HEK293T (cell line): ENCODE measurements around the gene ACBD4.
"Not testable (repeated sequence)": the region's sequence is repeated elsewhere in the genome, so short reads cannot be mapped to it uniquely, and the experiment has no call there.

ENCODE experiments used
- CTCF ChIA-PET: fragments of 350-600 bp; formaldehyde crosslinking; extraction: SDS; loops from one replicate; lab custom pipeline; 2021; ENCODE audit warnings: antibody characterized with exemption, inconsistent platforms; lab: Yijun Ruan, JAX
- POLR2A ChIA-PET: fragments of 350-600 bp; formaldehyde crosslinking; extraction: SDS; loops from one replicate; lab custom pipeline; 2020; ENCODE audit warnings: antibody characterized with exemption, inconsistent platforms; lab: Yijun Ruan, JAX
- DNase-seq: peaks from one replicate; pipeline ENCODE4 v3.0.0; 2012; ENCODE audit warnings: mixed read lengths; ENCODE audit errors: extremely low spot score
- ARNT ChIP-seq: fragments of 450-650 bp; IDR thresholded peaks from 2 replicates; pipeline ENCODE4 v1.6.1; 2017; ENCODE audit warnings: mild to moderate bottlenecking
- BHLHE40 ChIP-seq: fragments of 450-650 bp; IDR thresholded peaks from 2 replicates; pipeline ENCODE4 v1.6.1; 2016; ENCODE audit warnings: mild to moderate bottlenecking, moderate library complexity, borderline replicate concordance
- CTBP1 ChIP-seq: fragments of 450-650 bp; IDR thresholded peaks from 2 replicates; pipeline ENCODE4 v1.6.1; 2016; ENCODE audit warnings: borderline replicate concordance
- ELF4 ChIP-seq: fragments of 450-650 bp; IDR thresholded peaks from 2 replicates; pipeline ENCODE4 v1.6.1; 2017; ENCODE audit warnings: antibody characterized with exemption
- FOXA1 ChIP-seq: fragments of 450-650 bp; IDR thresholded peaks from 2 replicates; pipeline ENCODE4 v1.6.1; 2016; ENCODE audit warnings: mild to moderate bottlenecking
- FOXK2 ChIP-seq: fragments of 450-650 bp; IDR thresholded peaks from 2 replicates; pipeline ENCODE4 v1.6.1; 2016; ENCODE audit warnings: mild to moderate bottlenecking
- FOXM1 ChIP-seq: fragments of 450-650 bp; IDR thresholded peaks from 2 replicates; pipeline ENCODE4 v1.6.1; 2017; ENCODE audit warnings: mild to moderate bottlenecking, borderline replicate concordance
- HDGF ChIP-seq: fragments of 450-650 bp; IDR thresholded peaks from 2 replicates; pipeline ENCODE4 v1.6.1; 2017; ENCODE audit warnings: antibody characterized with exemption, borderline replicate concordance
- L3MBTL2 ChIP-seq: fragments of 450-650 bp; conservative IDR thresholded peaks from 2 replicates; pipeline ENCODE4 v1.6.1; 2016; ENCODE audit warnings: mild to moderate bottlenecking
- LEF1 ChIP-seq: fragments of 450-650 bp; IDR thresholded peaks from 2 replicates; pipeline ENCODE4 v1.6.1; 2017; ENCODE audit warnings: mild to moderate bottlenecking, borderline replicate concordance
- NFRKB ChIP-seq: fragments of 450-650 bp; IDR thresholded peaks from 2 replicates; pipeline ENCODE4 v1.6.1; 2016; ENCODE audit warnings: mild to moderate bottlenecking, moderate library complexity
- SP1 ChIP-seq: fragments of 450-650 bp; IDR thresholded peaks from 2 replicates; pipeline ENCODE4 v1.6.1; 2017
- SUZ12 ChIP-seq: fragments of 450-650 bp; IDR thresholded peaks from 2 replicates; pipeline ENCODE4 v1.6.1; 2016; ENCODE audit warnings: mild to moderate bottlenecking
- TARDBP ChIP-seq: fragments of 450-650 bp; IDR thresholded peaks from 2 replicates; pipeline ENCODE4 v1.6.1; 2016
- ZNF384 ChIP-seq: fragments of 450-650 bp; IDR thresholded peaks from 2 replicates; pipeline ENCODE4 v1.6.1; 2016
- TF ChIP-seq, protein P1 (sequence below): fragments of 450-650 bp; IDR thresholded peaks from 2 replicates; pipeline ENCODE4 v1.6.1; 2016

Gene ACBD4

DNA sequence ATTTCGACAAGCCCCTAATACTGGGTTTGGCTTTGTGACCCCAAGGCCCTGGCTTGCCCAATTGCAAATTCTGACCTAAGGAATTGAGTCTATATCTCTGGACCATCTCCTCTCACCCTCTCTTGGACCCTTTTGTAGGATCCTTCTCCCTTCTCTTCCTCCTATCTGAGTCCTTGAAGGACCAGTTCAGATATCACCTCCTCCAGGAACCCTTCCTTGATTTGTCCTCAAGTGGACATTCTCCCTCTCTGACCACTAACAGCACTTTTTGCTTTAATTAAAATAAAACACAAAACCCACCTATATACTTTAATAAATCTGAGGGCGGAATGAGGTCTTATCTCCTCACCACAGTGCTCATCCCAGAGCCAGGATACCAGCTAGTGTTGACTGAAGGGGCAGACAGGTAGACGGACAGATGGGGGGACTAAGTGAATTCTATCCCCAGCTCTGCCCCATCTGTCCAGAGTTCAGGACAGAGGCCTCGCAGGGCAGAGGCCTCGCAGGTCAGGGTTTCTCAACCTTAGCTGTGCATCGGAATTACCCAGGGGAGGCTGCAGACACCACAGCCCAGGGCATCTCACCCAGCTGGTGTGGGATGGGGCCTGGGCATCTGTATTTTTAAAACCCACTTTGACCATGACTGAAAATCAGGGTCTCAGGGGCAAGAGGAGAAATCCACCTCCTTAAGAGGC is 12.3 kb upstream of the ACBD4 start:
- no peak for DNase-seq
- POLR2A ChIA-PET, result no interaction called here
- CTCF ChIA-PET, result interaction anchor here (0.8 to 1.4 kb wide), 2 partner anchors 24 to 38 kb away, joined by 3 to 5 read pairs; no protein-coding TSS in a partner anchor
- TF ChIP-seq FOXA1, result no peak
- TF ChIP-seq FOXK2, result no peak
- no peak for TF ChIP-seq L3MBTL2
- no peak for TF ChIP-seq BHLHE40
- no peak for TF ChIP-seq LEF1
- no peak for TF ChIP-seq SP1
- TF ChIP-seq ARNT, result no peak
- no peak for TF ChIP-seq SUZ12
- TF ChIP-seq NFRKB, result no peak
- TF ChIP-seq ZNF384, result no peak
- TF ChIP-seq CTBP1, result no peak
- no peak for TF ChIP-seq FOXM1
- TF ChIP-seq, protein P1, sequence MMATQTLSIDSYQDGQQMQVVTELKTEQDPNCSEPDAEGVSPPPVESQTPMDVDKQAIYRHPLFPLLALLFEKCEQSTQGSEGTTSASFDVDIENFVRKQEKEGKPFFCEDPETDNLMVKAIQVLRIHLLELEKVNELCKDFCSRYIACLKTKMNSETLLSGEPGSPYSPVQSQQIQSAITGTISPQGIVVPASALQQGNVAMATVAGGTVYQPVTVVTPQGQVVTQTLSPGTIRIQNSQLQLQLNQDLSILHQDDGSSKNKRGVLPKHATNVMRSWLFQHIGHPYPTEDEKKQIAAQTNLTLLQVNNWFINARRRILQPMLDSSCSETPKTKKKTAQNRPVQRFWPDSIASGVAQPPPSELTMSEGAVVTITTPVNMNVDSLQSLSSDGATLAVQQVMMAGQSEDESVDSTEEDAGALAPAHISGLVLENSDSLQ, result no peak
- no peak for TF ChIP-seq TARDBP
- TF ChIP-seq HDGF, result no peak

DNA sequence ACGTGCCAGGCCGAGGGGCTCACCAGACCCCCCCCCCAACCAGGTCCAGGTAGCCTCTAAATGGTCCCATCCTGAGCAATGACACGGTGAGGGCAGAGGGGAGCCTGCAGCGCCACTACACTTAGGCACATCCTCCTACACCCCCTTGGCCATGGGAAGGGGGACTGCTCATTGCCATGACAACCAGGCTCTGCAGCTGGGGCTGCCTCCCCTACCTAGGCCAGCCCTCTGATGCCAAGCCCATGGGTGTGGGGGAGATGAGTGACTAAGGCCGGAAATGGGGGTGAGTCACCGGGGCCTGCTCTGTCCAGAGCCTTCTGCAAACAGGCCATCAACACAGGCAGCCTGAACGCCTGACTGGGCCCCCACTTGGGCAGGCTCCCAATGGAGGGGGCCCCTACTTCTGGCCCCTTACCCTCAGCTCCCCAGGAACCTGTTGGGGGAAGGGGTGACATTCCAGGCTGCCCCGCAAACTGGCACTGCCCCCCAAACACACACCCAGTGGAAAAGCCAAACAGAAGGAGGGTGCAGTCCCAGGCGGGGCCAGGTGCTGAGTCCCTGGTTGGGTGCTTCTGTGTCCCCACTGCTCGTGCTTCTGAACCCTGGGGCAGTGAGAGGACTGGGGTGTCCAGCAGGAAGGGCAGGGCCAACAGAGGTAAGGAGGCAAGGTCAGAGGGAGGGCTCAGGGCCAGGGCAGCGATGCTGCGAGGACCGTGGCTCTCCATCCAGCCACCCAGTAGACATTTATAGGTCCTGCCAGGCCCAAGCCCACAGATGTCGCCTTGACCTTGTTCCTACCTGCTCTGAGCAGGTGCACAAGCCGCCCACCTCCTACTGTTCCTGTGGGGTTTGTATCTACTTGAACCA is 11.3 kb upstream of the ACBD4 start:
- POLR2A ChIA-PET, result interaction anchor here (0.8 kb wide), 1 partner anchor 73 kb away, joined by 3 read pairs; no protein-coding TSS in a partner anchor
- TF ChIP-seq ELF4 (no peak), SUZ12 (no peak)
- DNase-seq, result no peak
- CTCF ChIA-PET, result interaction anchor here (1.4 kb wide), 1 partner anchor 25 kb away, joined by 5 read pairs; no protein-coding TSS in a partner anchor

DNA sequence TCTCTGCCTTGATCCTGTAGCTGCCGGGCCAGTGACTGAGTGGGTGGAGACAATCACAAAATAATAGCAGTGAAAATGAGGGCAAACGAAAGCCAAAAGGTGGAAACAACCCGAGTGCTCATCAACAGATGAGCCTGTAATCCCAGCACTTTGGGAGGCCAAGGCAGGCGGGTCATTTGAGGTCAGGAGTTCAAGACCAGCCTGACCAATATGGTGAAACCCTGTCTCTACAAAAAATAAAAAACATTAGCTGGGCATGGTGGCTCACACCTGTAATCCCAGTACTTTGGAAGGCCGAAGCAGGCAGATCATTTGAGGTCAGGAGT is 10.7 kb upstream of the ACBD4 start:
- CTCF ChIA-PET, result interaction anchor here (1.3 to 1.4 kb wide), 2 partner anchors 11 to 26 kb away, joined by 4 to 5 read pairs; partner anchors contain the start of gene ACBD4
- DNase-seq, result not testable (repeated sequence)
- POLR2A ChIA-PET, result interaction anchor here (0.8 to 1.3 kb wide), 2 partner anchors 24 to 73 kb away, joined by 3 to 4 read pairs; partner anchors contain the start of gene HEXIM1

DNA sequence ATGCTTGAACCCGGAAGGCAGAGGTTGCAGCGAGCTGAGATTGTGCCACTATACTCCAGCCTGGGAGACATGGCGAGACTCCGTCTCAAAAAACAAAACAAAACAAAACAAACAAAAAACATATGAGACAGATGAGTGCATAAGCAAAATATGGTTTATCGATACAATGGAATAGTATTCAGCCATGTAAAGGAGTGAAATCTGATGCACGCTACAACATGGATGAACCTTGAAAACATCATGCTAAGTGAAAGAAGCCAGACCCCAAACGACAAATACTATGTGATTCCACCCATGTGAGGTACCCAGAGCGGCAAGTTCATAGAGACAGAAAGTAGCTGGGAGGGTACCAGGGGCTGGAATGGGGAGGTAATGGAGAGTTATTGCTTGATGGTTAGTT is 10.0 kb upstream of the ACBD4 start:
- ChIA-PET POLR2A (interaction anchor here (1.3 kb wide), 1 partner anchor 23 kb away, joined by 4 read pairs; the partner anchor contains the start of gene HEXIM1), CTCF (interaction anchor here (1.3 kb wide), 1 partner anchor 10 kb away, joined by 4 read pairs; the partner anchor contains the start of gene ACBD4)
- DNase-seq, result no peak
- no peak for TF ChIP-seq ELF4
- TF ChIP-seq SP1, result no peak
- TF ChIP-seq FOXA1, result no peak
- no peak for TF ChIP-seq HDGF
- TF ChIP-seq, protein P1, result no peak
- no peak for TF ChIP-seq ZNF384
- TF ChIP-seq CTBP1, result no peak
- TF ChIP-seq NFRKB, result no peak
- no peak for TF ChIP-seq FOXK2
- TF ChIP-seq L3MBTL2, result no peak
- TF ChIP-seq BHLHE40, result no peak

DNA sequence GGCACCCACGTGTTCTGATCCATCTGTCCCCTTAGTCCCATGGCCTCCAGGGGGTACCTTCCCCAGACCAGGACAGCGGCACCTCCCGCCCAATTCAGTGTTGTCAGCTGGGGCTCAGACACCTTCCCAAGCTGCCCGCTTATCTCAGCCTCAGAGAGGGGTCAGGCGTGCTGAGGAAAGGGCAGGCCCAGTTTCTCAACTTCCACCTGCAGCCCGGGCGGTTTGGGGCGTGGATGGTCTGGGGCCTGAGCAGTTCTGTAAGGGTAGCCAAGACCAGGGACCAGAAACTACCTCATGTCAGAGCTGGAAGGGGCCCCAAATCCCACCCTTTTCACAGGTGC is 8.3 kb upstream of the ACBD4 start:
- TF ChIP-seq CTBP1, result no peak
- no peak for TF ChIP-seq NFRKB
- TF ChIP-seq FOXM1, result no peak
- no peak for TF ChIP-seq TARDBP
- TF ChIP-seq FOXA1, result no peak
- TF ChIP-seq FOXK2, result no peak
- POLR2A ChIA-PET, result no interaction called here
- CTCF ChIA-PET, result interaction anchor here (1.2 kb wide), 1 partner anchor 9 kb away, joined by 4 read pairs; the partner anchor contains the start of gene ACBD4
- no peak for DNase-seq

DNA sequence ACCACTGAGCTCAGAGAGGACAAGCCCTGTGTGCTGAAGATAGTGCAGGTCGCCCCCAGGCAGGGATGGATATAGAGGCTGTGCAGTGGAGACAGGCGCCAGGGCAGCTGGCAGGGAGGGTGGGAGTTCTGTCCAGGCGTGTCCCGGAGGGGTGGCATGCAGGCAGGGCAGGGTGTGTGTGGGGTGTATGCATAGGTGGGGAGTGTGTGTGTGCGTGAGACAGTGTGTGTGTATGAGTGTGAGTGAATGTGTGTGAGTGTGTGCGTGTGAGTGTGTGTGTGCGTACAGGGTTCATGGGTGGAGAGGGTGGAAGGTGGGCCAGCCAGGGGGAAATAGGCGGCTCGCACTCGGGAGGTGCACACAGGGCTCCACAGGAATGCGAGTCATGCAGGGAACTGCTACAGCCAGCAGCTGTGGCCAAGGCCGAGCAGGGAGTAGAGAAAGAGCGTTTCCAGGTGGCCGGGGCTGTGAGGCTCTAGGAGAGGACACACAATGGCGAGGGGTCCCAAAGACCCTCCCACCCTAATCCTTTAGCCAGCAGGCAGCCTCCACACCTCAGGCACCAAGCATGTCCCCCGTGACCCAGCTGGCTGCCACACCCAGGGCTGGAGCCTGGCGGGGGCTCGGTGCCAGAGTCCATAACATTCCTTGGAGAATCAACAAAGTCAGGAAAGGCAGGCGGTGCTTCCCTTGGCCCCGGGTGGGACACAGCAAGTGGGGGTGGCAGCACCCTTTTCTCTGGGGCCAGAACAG is 7.8 kb upstream of the ACBD4 start:
- TF ChIP-seq ZNF384, result no peak
- TF ChIP-seq ARNT, result no peak
- ChIA-PET POLR2A (no interaction called here), CTCF (interaction anchor here (1.2 kb wide), 1 partner anchor 8 kb away, joined by 4 read pairs; the partner anchor contains the start of gene ACBD4)
- DNase-seq, result no peak

DNA sequence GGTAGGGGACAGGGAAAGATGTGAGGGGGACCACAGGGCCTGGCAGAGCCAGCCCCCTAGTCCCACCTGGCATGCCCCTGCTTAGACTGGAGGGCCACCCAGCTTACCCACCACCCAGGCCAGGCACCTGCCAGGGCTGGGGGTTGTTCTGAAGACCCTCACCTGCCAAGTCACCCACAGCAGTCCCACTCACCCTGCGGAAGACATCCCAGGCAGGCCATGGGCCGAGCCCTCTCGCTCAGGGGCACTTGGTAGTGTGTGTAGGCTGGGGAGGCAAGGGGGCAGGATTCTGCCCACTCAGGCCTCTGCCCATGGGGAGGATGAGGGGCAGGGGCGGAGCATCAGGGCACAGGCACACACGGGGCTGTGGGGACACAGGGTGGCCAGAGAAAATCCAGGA is 7.2 kb upstream of the ACBD4 start:
- POLR2A ChIA-PET, result no interaction called here
- DNase-seq, result no peak
- CTCF ChIA-PET, result no interaction called here
- TF ChIP-seq SP1, result no peak
- no peak for TF ChIP-seq FOXA1
- TF ChIP-seq L3MBTL2, result no peak
- no peak for TF ChIP-seq HDGF
